ENCODE results near the gene ATF2. TPM values are rescaled to one million over a fixed set of nuclear protein-coding genes. Genes with fewer than 3 reads are reported as not detected.

The ATF2 gene
- total and polyA plus RNA-seq, 2 donors (not counting 3 experiments of a cell fraction or from before 2014, with no cell fraction given) = 36.3 to 57.1 TPM

DNA sequence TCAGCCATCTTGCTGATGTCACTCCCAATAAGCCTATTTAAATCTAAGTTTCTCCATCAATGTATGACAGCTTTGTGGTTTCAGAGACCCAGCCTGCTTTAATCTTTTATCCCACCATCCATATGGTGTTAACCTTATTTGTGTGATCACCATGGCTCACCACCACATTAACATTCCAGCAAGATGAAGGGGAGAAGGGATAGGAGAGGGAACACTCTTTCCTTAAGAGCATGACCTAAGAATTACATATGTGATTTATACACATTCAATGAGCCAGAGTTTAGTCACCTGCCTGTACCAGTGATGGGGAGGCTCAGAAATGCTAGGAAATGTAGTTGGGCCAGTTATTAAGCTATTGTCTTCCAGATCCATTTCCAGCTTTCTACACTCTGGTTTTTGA lies 118.3 kb downstream of the ATF2 start:
- no peaks in the 10 kb centered on the region for H3K4me1 ChIP-seq (ENCODE audit: control insufficient read depth, extremely low read depth, insufficient read depth, low read length)
- DNase-seq (ENCODE audit: low read depth, low spot score) (no peak), FAIRE-seq (no peak)
- H3K27me3 ChIP-seq (ENCODE audit: control insufficient read depth in 2 of 2, insufficient read depth in 2 of 2, low read length in 2 of 2) = no peaks in the 10 kb centered on the region
- no peak overlapping the region for H3K4me3 ChIP-seq (replicated peaks in 1 of 3; ENCODE audit: insufficient read depth in 1 of 3, low read depth in 1 of 3, low read length in 3 of 3)
- no peaks in the 10 kb centered on the region for H3K9me3 ChIP-seq (replicated peaks; ENCODE audit: control insufficient read depth, insufficient read depth, low read length)
- CTCF ChIA-PET = interaction anchor here (0.7 kb wide), 1 partner anchor 12 kb away, joined by 3 read pairs; no protein-coding TSS in a partner anchor
- POLR2A ChIA-PET = no interaction called here
- TF ChIP-seq FOS (IDR thresholded peaks at IDR 0.05; ENCODE audit: borderline replicate concordance, insufficient read depth, low read length) = no peak
- TF ChIP-seq, protein P1, sequence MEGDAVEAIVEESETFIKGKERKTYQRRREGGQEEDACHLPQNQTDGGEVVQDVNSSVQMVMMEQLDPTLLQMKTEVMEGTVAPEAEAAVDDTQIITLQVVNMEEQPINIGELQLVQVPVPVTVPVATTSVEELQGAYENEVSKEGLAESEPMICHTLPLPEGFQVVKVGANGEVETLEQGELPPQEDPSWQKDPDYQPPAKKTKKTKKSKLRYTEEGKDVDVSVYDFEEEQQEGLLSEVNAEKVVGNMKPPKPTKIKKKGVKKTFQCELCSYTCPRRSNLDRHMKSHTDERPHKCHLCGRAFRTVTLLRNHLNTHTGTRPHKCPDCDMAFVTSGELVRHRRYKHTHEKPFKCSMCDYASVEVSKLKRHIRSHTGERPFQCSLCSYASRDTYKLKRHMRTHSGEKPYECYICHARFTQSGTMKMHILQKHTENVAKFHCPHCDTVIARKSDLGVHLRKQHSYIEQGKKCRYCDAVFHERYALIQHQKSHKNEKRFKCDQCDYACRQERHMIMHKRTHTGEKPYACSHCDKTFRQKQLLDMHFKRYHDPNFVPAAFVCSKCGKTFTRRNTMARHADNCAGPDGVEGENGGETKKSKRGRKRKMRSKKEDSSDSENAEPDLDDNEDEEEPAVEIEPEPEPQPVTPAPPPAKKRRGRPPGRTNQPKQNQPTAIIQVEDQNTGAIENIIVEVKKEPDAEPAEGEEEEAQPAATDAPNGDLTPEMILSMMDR (IDR thresholded peaks at IDR 0.05; ENCODE audit: extremely low read depth in 1 of 2, insufficient read depth in 1 of 2, low read depth in 1 of 2, low read length in 2 of 2) = no peak
- TF ChIP-seq JUN (IDR thresholded peaks at IDR 0.05; ENCODE audit: borderline replicate concordance, insufficient read depth, insufficient read length, low read depth) = no peak
- TF ChIP-seq EZH2 (IDR thresholded peaks at IDR 0.05; ENCODE audit: borderline replicate concordance, low read depth, low read length, severe bottlenecking) = no peak
- no TSS peak for BruUV-seq (replicated peaks)
- no peaks in the 10 kb centered on the region for H4K20me1 ChIP-seq (replicated peaks; ENCODE audit: control insufficient read depth, extremely low read depth, insufficient read depth, low read length)
- no peak overlapping the region for H3K4me2 ChIP-seq (ENCODE audit: insufficient read depth, low read length)
- H3K9ac ChIP-seq (replicated peaks; ENCODE audit: extremely low read depth, insufficient read depth, low read length) = no peak overlapping the region
- H3K9me1 ChIP-seq (replicated peaks; ENCODE audit: control insufficient read depth, extremely low read depth, insufficient read depth, low read length) = no peaks in the 10 kb centered on the region
- intact Hi-C loops (cut with micrococcal nuclease) (no loop called here), dilution Hi-C loops (cut with MboI; ENCODE audit: extremely low pct_ligation_motif_present, low sequenced_read_pairs) (no loop called here)
- H3K36me3 ChIP-seq (ENCODE audit: control insufficient read depth in 2 of 2, extremely low read depth in 1 of 2, insufficient read depth in 2 of 2, low read length in 2 of 2) = no peaks in the 10 kb centered on the region
- no peak overlapping the region for H3K27ac ChIP-seq (ENCODE audit: insufficient read depth, low read depth, low read length)
- no peak overlapping the region for H2AFZ ChIP-seq (ENCODE audit: low read depth, low read length)
- H3K79me2 ChIP-seq (ENCODE audit: control insufficient read depth, insufficient read depth, low read length) = no peaks in the 10 kb centered on the region

DNA sequence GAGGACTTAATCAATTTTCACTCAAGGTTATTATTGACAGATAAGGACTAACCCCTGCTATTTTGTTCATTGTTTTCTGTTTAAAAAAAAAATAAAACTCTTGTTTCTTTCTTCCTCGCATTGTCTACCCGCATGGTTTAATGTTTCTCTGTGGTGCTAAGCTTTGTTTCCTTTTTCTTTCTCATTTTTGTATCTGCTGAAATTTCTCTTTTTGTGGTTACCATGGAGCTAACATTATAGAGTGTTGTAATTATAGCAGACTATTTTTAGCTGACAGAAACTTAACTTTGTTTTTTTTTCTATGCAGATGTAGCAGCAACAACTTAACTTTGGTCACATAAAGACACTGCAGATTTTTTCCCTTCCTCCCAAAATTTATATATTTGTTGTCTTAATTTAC lies 119.7 kb downstream of the ATF2 start:
- H3K9ac ChIP-seq (replicated peaks; ENCODE audit: extremely low read depth, insufficient read depth, low read length) = no peak overlapping the region
- dilution Hi-C loops (cut with MboI; ENCODE audit: extremely low pct_ligation_motif_present, low sequenced_read_pairs) = no loop called here
- no peaks in the 10 kb centered on the region for H3K9me3 ChIP-seq (replicated peaks; ENCODE audit: control insufficient read depth, insufficient read depth, low read length)
- intact Hi-C loops (cut with micrococcal nuclease) = no loop called here
- no peaks in the 10 kb centered on the region for H3K27me3 ChIP-seq (ENCODE audit: control insufficient read depth in 2 of 2, insufficient read depth in 2 of 2, low read length in 2 of 2)
- H2AFZ ChIP-seq (ENCODE audit: low read depth, low read length) = no peak overlapping the region
- H3K27ac ChIP-seq (ENCODE audit: insufficient read depth, low read depth, low read length) = no peak overlapping the region
- TF ChIP-seq POLR2AphosphoS5 (IDR thresholded peaks at IDR 0.05; ENCODE audit: insufficient read depth, low read depth, low read length) = no peak
- TF ChIP-seq MYC (IDR thresholded peaks at IDR 0.05; ENCODE audit: low read depth, low read length) = no peak
- no peak for TF ChIP-seq POLR2A (IDR thresholded peaks at IDR 0.05; ENCODE audit: low read depth, low read length)
- no peak for TF ChIP-seq FOS (IDR thresholded peaks at IDR 0.05; ENCODE audit: borderline replicate concordance, insufficient read depth, low read length)
- TF ChIP-seq, protein P2, sequence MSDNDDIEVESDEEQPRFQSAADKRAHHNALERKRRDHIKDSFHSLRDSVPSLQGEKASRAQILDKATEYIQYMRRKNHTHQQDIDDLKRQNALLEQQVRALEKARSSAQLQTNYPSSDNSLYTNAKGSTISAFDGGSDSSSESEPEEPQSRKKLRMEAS (IDR thresholded peaks at IDR 0.05; ENCODE audit: insufficient read depth, insufficient read length) = no peak
- TF ChIP-seq, protein P1 (IDR thresholded peaks at IDR 0.05; ENCODE audit: extremely low read depth in 1 of 2, insufficient read depth in 1 of 2, low read depth in 1 of 2, low read length in 2 of 2) = no peak
- H3K9me1 ChIP-seq (replicated peaks; ENCODE audit: control insufficient read depth, extremely low read depth, insufficient read depth, low read length) = no peaks in the 10 kb centered on the region
- H4K20me1 ChIP-seq (replicated peaks; ENCODE audit: control insufficient read depth, extremely low read depth, insufficient read depth, low read length) = no peaks in the 10 kb centered on the region
- CTCF ChIA-PET = interaction anchor here (1.0 to 1.6 kb wide), 2 partner anchors 10 to 40 kb away, joined by 3 read pairs; no protein-coding TSS in a partner anchor
- H3K36me3 ChIP-seq (ENCODE audit: control insufficient read depth in 2 of 2, extremely low read depth in 1 of 2, insufficient read depth in 2 of 2, low read length in 2 of 2) = no peaks in the 10 kb centered on the region
- FAIRE-seq = no peak
- H3K79me2 ChIP-seq (ENCODE audit: control insufficient read depth, insufficient read depth, low read length) = no peaks in the 10 kb centered on the region
- no peak overlapping the region for H3K4me3 ChIP-seq (replicated peaks in 1 of 3; ENCODE audit: insufficient read depth in 1 of 3, low read depth in 1 of 3, low read length in 3 of 3)
- POLR2A ChIA-PET = no interaction called here
- H3K4me1 ChIP-seq (ENCODE audit: control insufficient read depth, extremely low read depth, insufficient read depth, low read length) = no peaks in the 10 kb centered on the region
- DNase-seq (ENCODE audit: low read depth, low spot score) = no peak
- no peak overlapping the region for H3K4me2 ChIP-seq (ENCODE audit: insufficient read depth, low read length)
- BruUV-seq (replicated peaks) = no TSS peak

Measured in endothelial cell of umbilical vein (primary cell).